ENCODE measurements around the gene SSTR5. TPM values are rescaled to one million over a fixed set of nuclear protein-coding genes. Genes with fewer than 3 reads are reported as not detected.

Gene SSTR5
- total RNA-seq, 1 donor from 2014 or later = 1.3 TPM

GRCh38 chr16:1101133-1101532 lies 28.6 kb downstream of the SSTR5 start:
- Mint-ChIP-seq H3K27ac (ENCODE audit: unreplicated experiment) (no peak overlapping the region), H3K27me3 (ENCODE audit: unreplicated experiment) (no peaks in the 10 kb centered on the region), H3K4me1 (ENCODE audit: low read depth, unreplicated experiment) (no peaks in the 10 kb centered on the region), H3K4me3 (ENCODE audit: unreplicated experiment) (no peak overlapping the region), H3K36me3 (ENCODE audit: unreplicated experiment) (no peaks in the 10 kb centered on the region), H3K9me3 (ENCODE audit: unreplicated experiment) (no peaks in the 10 kb centered on the region)
- no peak for DNase-seq
- no peak for TF ChIP-seq CTCF (IDR thresholded peaks at IDR 0.05; ENCODE audit: partially characterized antibody, unreplicated experiment)

DNA sequence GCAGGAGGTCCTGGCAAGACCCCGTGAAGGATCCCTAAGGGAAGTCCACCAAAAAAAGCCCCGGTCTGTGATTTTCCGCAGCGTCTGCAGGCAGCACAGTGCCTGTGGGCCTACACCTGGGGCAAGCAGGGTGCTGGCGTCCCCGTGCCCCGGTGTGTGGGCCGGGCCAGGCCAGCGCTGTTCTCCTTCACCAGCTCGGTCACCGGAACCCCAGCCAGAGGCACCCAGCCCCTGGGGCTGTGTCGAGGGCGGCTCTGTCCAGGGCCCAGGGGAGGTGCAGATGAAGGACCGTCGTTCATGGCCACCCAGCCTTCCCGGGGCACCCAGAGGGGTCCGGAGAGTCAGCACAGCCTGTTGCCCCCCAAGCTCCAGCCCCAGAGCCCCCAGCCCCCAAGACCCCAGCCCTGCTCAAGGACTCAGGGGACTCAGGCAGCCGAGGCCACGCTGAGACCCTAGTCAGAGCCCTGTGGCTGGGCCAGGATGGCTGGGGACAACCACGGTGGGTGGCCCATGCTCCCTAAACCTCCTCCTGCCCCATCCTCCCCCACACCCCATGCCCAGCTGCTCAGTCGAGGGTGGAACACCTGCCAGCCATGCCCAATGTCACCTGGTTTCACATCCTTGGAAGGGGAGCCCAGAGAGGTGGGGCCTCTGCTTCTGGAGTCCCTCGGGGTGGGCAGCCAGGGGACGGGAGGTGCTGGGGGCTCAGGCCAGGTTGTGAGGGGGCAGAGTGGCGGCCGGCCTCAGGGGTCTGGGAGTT lies 29.2 kb downstream of the SSTR5 start:
- Mint-ChIP-seq H3K36me3 (ENCODE audit: unreplicated experiment) (no peaks in the 10 kb centered on the region), H3K4me3 (ENCODE audit: unreplicated experiment) (no peak overlapping the region), H3K9me3 (ENCODE audit: unreplicated experiment) (no peaks in the 10 kb centered on the region), H3K27ac (ENCODE audit: unreplicated experiment) (no peak overlapping the region), H3K4me1 (ENCODE audit: low read depth, unreplicated experiment) (no peaks in the 10 kb centered on the region), H3K27me3 (ENCODE audit: unreplicated experiment) (no peaks in the 10 kb centered on the region)
- no peak for DNase-seq
- TF ChIP-seq CTCF (IDR thresholded peaks at IDR 0.05; ENCODE audit: partially characterized antibody, unreplicated experiment) = no peak

GRCh38 chr16:1102333-1102700 lies 29.8 kb downstream of the SSTR5 start:
- H3K4me3 Mint-ChIP-seq (ENCODE audit: unreplicated experiment) = no peak overlapping the region
- no peak for DNase-seq
- H3K4me1 Mint-ChIP-seq (ENCODE audit: low read depth, unreplicated experiment) = no peaks in the 10 kb centered on the region
- no peaks in the 10 kb centered on the region for H3K27me3 Mint-ChIP-seq (ENCODE audit: unreplicated experiment)
- no peak overlapping the region for H3K27ac Mint-ChIP-seq (ENCODE audit: unreplicated experiment)
- no peaks in the 10 kb centered on the region for H3K36me3 Mint-ChIP-seq (ENCODE audit: unreplicated experiment)
- H3K9me3 Mint-ChIP-seq (ENCODE audit: unreplicated experiment) = no peaks in the 10 kb centered on the region
- no peak for TF ChIP-seq CTCF (IDR thresholded peaks at IDR 0.05; ENCODE audit: partially characterized antibody, unreplicated experiment)

DNA sequence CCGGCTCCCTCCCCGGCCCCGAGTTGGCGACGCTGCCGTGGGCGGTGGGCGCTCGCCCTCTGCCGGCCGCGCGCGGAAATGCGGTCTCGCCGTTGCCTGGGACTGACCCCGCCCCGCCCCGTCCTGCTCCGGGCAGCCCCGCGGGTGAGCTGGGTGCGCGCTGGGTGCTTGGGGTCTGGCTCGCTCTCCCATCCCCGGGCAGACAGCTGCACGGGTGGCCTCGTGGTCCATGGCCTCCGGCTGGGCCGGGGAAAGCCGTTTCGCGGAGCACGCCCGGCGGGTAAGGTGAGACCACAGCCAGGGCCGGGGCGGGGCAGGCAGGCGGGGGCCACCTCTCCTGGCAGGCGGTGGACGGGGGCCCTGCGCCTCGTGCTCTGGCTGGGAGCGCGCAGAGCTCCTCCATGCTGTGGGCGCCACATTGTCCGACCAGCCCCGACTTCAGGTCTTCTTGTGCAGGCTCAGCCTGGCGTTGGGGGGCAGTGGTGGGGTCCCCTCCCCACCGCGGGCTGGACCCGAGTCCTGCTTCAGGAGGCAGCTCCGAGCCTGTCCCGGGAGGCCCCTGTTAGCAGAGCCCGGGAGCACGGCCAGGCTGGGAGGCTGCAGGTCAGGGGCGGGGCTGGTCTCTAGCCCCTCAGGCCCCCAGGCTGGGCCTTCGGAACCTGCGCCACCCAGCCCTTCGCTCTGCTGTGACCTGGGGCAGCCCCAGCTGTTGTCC lies 30.5 kb downstream of the SSTR5 start:
- H3K4me3 Mint-ChIP-seq (ENCODE audit: unreplicated experiment) = no peak overlapping the region
- H3K36me3 Mint-ChIP-seq (ENCODE audit: unreplicated experiment) = no peaks in the 10 kb centered on the region
- H3K27me3 Mint-ChIP-seq (ENCODE audit: unreplicated experiment) = no peaks in the 10 kb centered on the region

More for the DNA sequence above, 30.5 kb downstream of the SSTR5 start:
- Mint-ChIP-seq H3K9me3 (ENCODE audit: unreplicated experiment) (no peaks in the 10 kb centered on the region), H3K4me1 (ENCODE audit: low read depth, unreplicated experiment) (no peaks in the 10 kb centered on the region), H3K27ac (ENCODE audit: unreplicated experiment) (no peak overlapping the region)
- peak; percentile 80 for TF ChIP-seq CTCF (IDR thresholded peaks at IDR 0.05; ENCODE audit: partially characterized antibody, unreplicated experiment)
- peak; percentile 85 for DNase-seq
